Parietal lobe (tissue), 1 donor: ENCODE results near the gene SUDS3. TPM values are rescaled to one million over a fixed set of nuclear protein-coding genes. Genes with fewer than 3 reads are reported as not detected.

Experiments
- total RNA-seq: library from RNA; depleted of rRNA; stranded (reverse); fragments of >200 nt; gene quantifications from one replicate; pipeline ENCODE4 v1.2.3, GENCODE V29; 2014

Gene SUDS3, protein sequence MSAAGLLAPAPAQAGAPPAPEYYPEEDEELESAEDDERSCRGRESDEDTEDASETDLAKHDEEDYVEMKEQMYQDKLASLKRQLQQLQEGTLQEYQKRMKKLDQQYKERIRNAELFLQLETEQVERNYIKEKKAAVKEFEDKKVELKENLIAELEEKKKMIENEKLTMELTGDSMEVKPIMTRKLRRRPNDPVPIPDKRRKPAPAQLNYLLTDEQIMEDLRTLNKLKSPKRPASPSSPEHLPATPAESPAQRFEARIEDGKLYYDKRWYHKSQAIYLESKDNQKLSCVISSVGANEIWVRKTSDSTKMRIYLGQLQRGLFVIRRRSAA
- total RNA-seq, result 67.3 TPM

DNA sequence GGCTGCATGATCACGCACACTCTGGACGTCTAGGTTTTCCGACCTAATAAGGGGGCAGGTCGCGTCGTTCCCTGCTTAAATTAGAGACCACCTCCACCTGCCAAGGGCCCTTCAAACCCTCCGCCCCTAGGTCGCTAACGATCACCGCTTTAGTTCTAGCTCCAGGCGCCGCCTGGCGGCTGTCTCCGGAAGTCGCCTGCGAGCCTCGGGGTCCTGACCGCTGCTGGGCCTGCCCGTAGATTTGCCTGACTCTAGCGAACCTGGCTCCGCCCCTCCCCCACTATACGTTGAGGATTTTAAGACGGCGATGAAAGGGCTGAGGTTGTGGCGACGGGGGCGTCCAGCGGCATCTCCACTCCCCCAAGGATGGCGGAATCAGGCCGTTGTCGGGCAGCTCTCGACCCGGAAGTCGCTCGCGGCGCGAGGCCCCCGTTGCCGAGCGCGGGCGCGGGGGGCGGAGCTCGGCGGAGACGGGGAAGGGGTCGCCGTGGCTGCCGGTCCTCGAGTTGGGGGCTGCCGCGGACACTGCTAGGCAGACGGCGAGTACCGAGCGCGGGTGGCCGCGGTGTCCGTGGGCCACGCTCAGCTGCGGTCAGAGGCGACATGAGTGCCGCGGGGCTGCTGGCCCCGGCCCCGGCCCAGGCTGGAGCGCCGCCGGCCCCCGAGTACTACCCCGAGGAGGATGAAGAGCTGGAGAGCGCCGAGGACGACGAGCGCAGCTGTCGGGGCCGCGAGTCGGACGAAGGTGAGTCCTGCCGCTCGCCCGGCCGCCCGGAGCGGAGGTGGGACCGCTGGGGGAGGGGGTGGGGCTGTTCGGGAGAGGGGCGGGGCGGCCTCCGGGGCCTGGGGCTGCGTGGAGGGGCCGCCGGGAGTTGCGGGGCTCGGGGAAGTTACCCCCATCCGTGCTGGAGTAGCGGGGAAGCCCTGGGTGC is at the start of gene SUDS3:
TSS of gene SUDS3 (plus strand) at position 467 of the 932 bp plus-strand sequence. CDS start at position 604, 137 bp downstream.

DNA sequence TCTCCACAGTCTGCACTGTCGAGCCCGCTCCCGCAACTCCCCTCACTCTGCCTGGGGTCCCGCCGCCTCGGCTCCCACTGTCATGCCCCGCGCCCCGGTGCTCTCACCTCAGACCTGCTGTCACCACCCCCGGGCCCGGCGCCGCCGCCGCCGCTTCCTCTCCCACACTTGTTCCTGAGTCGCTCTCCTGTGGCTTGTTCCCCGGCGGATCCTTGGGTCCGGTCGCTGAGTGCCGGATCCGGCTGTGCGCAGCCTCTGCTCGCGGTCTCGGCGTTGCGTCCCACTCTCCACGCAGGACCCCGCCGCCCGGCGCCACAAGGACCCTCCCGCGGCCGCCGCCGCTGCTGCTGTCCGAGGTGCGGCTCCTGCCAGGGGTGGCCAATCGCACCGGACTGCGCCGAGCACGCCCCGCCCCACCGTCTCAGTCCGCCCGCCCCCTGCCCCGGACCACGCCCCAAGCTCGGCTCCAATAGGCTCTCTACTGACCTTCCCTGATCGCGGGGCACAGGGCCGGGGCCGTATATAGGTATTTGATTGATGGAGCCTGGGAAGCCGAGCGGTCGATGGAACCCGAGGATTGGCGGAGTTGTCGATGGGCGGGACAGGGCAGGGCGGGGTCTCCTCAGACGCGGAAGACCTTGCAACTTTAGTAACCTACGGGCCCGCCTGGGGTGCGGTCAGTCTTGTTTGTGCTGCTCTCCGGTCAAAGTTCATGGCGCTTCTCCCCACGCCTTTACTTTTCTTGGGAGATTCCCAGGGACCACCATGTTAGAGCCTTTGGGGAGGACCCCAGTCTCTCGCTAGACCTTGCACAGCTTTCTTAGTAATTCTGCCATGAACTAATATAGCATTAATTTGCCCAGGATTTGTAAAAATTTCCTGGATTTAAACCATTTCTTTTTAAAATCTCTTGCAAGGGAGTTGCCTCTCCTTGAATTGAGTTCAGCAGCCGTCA is 3.5 kb upstream of the SUDS3 start, which contains the start of gene TAOK3:
TSS of gene TAOK3 (minus strand) at position 367 of the 955 bp plus-strand sequence. CDS start 117,340 bp downstream, outside the sequence.

Other genes starting within 250 kb of the SUDS3 start
- 212 TPM for gene PEBP1, start 240.4 kb upstream of the SUDS3 start, total RNA-seq
- gene TAOK3, start 3.6 kb upstream of the SUDS3 start, total RNA-seq, result 89.8 TPM